Panc1 (cell line): Measurements from ENCODE around the gene GATD1.

Source experiments
- CTCF ChIP-seq: fragments of 450-650 bp; IDR thresholded peaks from 2 replicates; pipeline ENCODE4 v1.5.1; 2017; ENCODE audit warnings: mild to moderate bottlenecking
- POLR2AphosphoS5 ChIP-seq: IDR thresholded peaks from 2 replicates; pipeline ENCODE4 v1.6.1; 2012; ENCODE audit warnings: mild to moderate bottlenecking, low read depth, low read length, moderate library complexity
- SIN3A ChIP-seq: IDR thresholded peaks from 2 replicates; pipeline ENCODE4 v1.6.1; 2012; ENCODE audit warnings: low read depth, mild to moderate bottlenecking, low read length, moderate library complexity, borderline replicate concordance; ENCODE audit not compliant: insufficient read depth

GRCh38 chr11:798093-798713, 20.9 kb upstream of the GATD1 start, which contains the start of gene SLC25A22:
- TF ChIP-seq SIN3A (no peak), POLR2AphosphoS5 (peak; percentile 68), CTCF (peak; percentile 100)
